Endothelial cell of coronary artery (primary cell): ENCODE results near the gene SGCD. TPM values are rescaled to one million over a fixed set of nuclear protein-coding genes. Genes with fewer than 3 reads are reported as not detected.

Experiments
- total RNA-seq: library from RNA; depleted of rRNA; stranded (reverse); fragments of >200 nt; gene quantifications from 2 replicates; pipeline ENCODE4 v1.2.3, GENCODE V29; 2014

SGCD gene
- total RNA-seq: 0.28 TPM in 1 of 2 replicates, not detected in the other

GRCh38 chr5:156326718-156327259 is at the start of gene SGCD:
TSS of gene SGCD (plus strand) at chr5:156327164.

